ENCODE results near the gene EPB41L5. TPM values are rescaled to one million over a fixed set of nuclear protein-coding genes. Genes with fewer than 3 reads are reported as not detected.

The EPB41L5 gene
- total and polyA plus RNA-seq, 9 of the 15 experiments (the other 6 are each of a cell fraction or from before 2014, with no cell fraction given), result 2.3 to 14.1 (median 8.2) TPM

DNA sequence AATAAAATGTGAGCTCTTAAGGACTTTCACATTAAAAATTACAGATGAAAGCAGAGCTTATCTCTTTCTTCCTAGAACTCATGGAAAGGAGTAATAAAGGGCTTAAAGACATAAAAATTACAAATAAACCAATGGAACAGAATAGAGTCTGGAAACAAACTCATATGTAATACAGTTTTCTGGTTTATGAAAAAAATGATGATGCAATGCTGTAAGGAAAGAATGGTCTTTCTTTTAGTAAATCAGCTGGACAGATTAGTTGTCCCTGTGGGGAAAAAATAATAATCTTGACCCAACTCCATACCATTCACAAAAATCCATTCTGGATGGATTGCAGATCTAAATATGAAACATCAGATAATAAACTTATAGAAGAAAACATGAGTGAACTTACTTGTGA lies 156.1 kb downstream of the EPB41L5 start:
- H3K4me2 ChIP-seq (ENCODE audit: insufficient read depth, low read length), result no peak overlapping the region
- BruUV-seq (replicated peaks), result no TSS peak
- in situ Hi-C loops (cut with MboI), result no loop called here
- H3K27ac ChIP-seq (ENCODE audit: extremely low read depth, low read depth, low read length), result no peak overlapping the region
- DNase-seq (ENCODE audit: extremely low read depth in 1 of 4, low spot score in 3 of 4), result no peak
- no peak overlapping the region for H3K9ac ChIP-seq (ENCODE audit: insufficient read depth in 1 of 2, low read depth in 2 of 2, low read length in 2 of 2)
- ATAC-seq, result no peak
- ChIA-PET POLR2A (no interaction called here), CTCF (ENCODE audit: low intra/inter-chr PET ratio) (no interaction called here)
- intact Hi-C loops (cut with micrococcal nuclease), result no loop called here
- H3K79me2 ChIP-seq (ENCODE audit: control insufficient read depth, insufficient read depth, low read length), result no peaks in the 10 kb centered on the region
- no peak for FAIRE-seq
- no peaks in the 10 kb centered on the region for H3K4me1 ChIP-seq (replicated peaks in 1 of 2; ENCODE audit: control insufficient read depth in 2 of 2, insufficient read depth in 2 of 2, low read length in 2 of 2)
- TF ChIP-seq ZNF780A (CRISPR knock-in tag; IDR thresholded peaks at IDR 0.05) (no peak), ARHGAP35 (IDR thresholded peaks at IDR 0.05; ENCODE audit: partially characterized antibody) (no peak), MBD2 (IDR thresholded peaks at IDR 0.05; ENCODE audit: borderline replicate concordance, low read depth) (no peak), MCM2 (IDR thresholded peaks at IDR 0.05; ENCODE audit: low read depth) (no peak), CEBPG (CRISPR knock-in tag; IDR thresholded peaks at IDR 0.05) (no peak), CEBPG (tag; conservative IDR thresholded peaks at IDR 0.05 in 1 of 2, IDR thresholded peaks at IDR 0.05 in 1 of 2) (peak; percentile 23 to 68; a peak in 1 of 4 replicates)
- TF ChIP-seq, protein P1, sequence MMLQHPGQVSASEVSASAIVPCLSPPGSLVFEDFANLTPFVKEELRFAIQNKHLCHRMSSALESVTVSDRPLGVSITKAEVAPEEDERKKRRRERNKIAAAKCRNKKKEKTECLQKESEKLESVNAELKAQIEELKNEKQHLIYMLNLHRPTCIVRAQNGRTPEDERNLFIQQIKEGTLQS (IDR thresholded peaks at IDR 0.05), result peak; percentile 57
- TF ChIP-seq, protein P1 (CRISPR knock-in tag; conservative IDR thresholded peaks at IDR 0.05), result no peak
- no peaks in the 10 kb centered on the region for H3K9me1 ChIP-seq (ENCODE audit: control insufficient read depth, insufficient read depth, low read length)
- no peaks in the 10 kb centered on the region for H4K20me1 ChIP-seq (replicated peaks; ENCODE audit: control insufficient read depth, insufficient read depth, low read length)
- H2AFZ ChIP-seq (ENCODE audit: low read depth, low read length), result no peak overlapping the region
- no peaks in the 10 kb centered on the region for H3K27me3 ChIP-seq (ENCODE audit: control insufficient read depth in 2 of 2, insufficient read depth in 2 of 2, low read length in 2 of 2)
- H3K36me3 ChIP-seq (ENCODE audit: control insufficient read depth, insufficient read depth, low read length), result no peaks in the 10 kb centered on the region
- H3K9me3 ChIP-seq (replicated peaks; ENCODE audit: control insufficient read depth, insufficient read depth, low read depth, low read length), result no peaks in the 10 kb centered on the region
- no peak overlapping the region for H3K4me3 ChIP-seq
